Gastrocnemius medialis (tissue), 4 donors: ENCODE measurements around the gene PPP2R2C. TPM values are rescaled to one million over a fixed set of nuclear protein-coding genes. Genes with fewer than 3 reads are reported as not detected.

Experiments used
- ATAC-seq, 2 donors: fragments of 150-250 bp; one replicate each; pipeline ENCODE4 v1.9.1; 2016
- DNase-seq, 2 donors: peaks; one replicate each; pipeline ENCODE4 v3.0.0-alpha.2; 2019
- H3K27ac ChIP-seq, 4 donors: fragments of 200-600 bp; sonication (generic); 1 replicate in 1 of 4; 2 replicates in 3 of 4; pipeline ENCODE4 v1.5.1; 2016 to 2018; ENCODE audit warnings: mild to moderate bottlenecking in 2 of 4, moderate library complexity in 1 of 4
- H3K27me3 ChIP-seq, 3 donors: fragments of 200-600 bp; sonication (generic) in 2 of 3; 1 replicate in 1 of 3; 2 replicates in 2 of 3; pipeline versions ENCODE4 v1.5.1 to v1.6.0; 2016 to 2019; ENCODE audit warnings: mild to moderate bottlenecking in 1 of 3, moderate library complexity in 1 of 3
- H3K36me3 ChIP-seq, 2 donors: fragments of 200-600 bp; sonication (generic) in 1 of 2; one replicate each; pipeline ENCODE4 v1.5.1; 2017 to 2018
- H3K4me1 ChIP-seq, 2 donors: fragments of 200-600 bp; sonication (generic) in 1 of 2; one replicate each; pipeline ENCODE4 v1.5.1; 2016 to 2017; ENCODE audit warnings: mild to moderate bottlenecking in 2 of 2
- H3K4me3 ChIP-seq, 4 donors: fragments of 200-600 bp; sonication (generic) in 3 of 4; 1 replicate in 1 of 4; 2 replicates in 3 of 4; pipeline ENCODE4 v1.5.1; 2016 to 2019; ENCODE audit warnings: mild to moderate bottlenecking in 2 of 4
- H3K9me3 ChIP-seq, 3 donors: fragments of 200-600 bp; sonication (generic) in 2 of 3; 1 replicate in 1 of 3; 2 replicates in 2 of 3; pipeline ENCODE4 v1.5.1; 2016 to 2019
- POLR2A ChIP-seq, 2 donors: fragments of 450-650 bp; IDR thresholded peaks; one replicate each; pipeline ENCODE4 v1.6.1; 2017; ENCODE audit warnings: antibody characterized with exemption in 2 of 2, mild to moderate bottlenecking in 2 of 2, moderate library complexity in 2 of 2
- in situ Hi-C, 4 donors: fragments of 200-750 bp; cut with MboI; loops; one replicate each; pipeline versions ENCODE4 v1.15.0 to v1.8.0; 2017; ENCODE audit warnings: low sequenced_read_pairs in 4 of 4
- intact Hi-C: fragments of 100-400 bp; cut with DNase I; formaldehyde crosslinking; loops from one replicate; pipeline ENCODE4 v1.15.1; 2023; ENCODE audit warnings: low total_unique reads
- total RNA-seq, 4 donors: library from RNA; depleted of rRNA; stranded (reverse); fragments of >200 nt; gene quantifications; one replicate each; pipeline versions ENCODE4 v1.1.0 to v1.2.3, GENCODE V29; 2016
- TF ChIP-seq, protein P1 (sequence below), 5 experiments: fragments of 450-650 bp in 3 of 5; fragments of 200-600 bp in 2 of 5; sonication (generic) in 2 of 5; IDR thresholded peaks in 4 of 5; conservative IDR thresholded peaks in 1 of 5; 1 replicate in 4 of 5; 2 replicates in 1 of 5; pipeline ENCODE4 v1.5.1; 2016 to 2019; ENCODE audit warnings: antibody characterized with exemption in 5 of 5, mild to moderate bottlenecking in 3 of 5, moderate library complexity in 3 of 5

Gene PPP2R2C
- total RNA-seq, 4 donors from 2014 or later, result 0.44 to 2.7 (median 0.62) TPM

DNA sequence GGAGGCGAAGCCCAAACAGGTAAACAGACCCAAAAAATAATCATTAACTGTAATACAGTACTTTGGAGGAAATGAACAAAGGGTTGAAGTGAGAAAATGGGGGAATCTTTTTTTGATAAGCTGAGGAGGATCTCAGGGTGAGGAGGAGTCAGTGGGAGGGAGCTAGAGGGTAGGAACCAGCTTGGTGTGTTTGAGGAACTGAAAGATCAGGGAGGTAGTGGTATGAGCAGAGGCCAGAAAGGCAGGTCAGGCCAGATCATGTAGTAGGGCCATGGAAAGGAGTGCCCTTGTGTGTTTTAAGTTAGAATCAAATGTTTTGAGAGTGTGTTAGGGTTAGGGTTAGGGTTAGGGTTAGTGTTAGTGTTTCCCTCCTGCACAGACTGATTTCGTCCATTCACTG is 48.8 kb downstream of the PPP2R2C start:
- intact Hi-C loops, result no loop called here
- Histone ChIP-seq H3K27me3 (no peaks in the 10 kb centered on the region), H3K4me3 (no peak overlapping the region), H3K27ac (no peak overlapping the region), H3K36me3 (no peaks in the 10 kb centered on the region), H3K9me3 (no peaks in the 10 kb centered on the region), H3K4me1 (no peaks in the 10 kb centered on the region)
- TF ChIP-seq, protein P1, sequence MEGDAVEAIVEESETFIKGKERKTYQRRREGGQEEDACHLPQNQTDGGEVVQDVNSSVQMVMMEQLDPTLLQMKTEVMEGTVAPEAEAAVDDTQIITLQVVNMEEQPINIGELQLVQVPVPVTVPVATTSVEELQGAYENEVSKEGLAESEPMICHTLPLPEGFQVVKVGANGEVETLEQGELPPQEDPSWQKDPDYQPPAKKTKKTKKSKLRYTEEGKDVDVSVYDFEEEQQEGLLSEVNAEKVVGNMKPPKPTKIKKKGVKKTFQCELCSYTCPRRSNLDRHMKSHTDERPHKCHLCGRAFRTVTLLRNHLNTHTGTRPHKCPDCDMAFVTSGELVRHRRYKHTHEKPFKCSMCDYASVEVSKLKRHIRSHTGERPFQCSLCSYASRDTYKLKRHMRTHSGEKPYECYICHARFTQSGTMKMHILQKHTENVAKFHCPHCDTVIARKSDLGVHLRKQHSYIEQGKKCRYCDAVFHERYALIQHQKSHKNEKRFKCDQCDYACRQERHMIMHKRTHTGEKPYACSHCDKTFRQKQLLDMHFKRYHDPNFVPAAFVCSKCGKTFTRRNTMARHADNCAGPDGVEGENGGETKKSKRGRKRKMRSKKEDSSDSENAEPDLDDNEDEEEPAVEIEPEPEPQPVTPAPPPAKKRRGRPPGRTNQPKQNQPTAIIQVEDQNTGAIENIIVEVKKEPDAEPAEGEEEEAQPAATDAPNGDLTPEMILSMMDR (IDR thresholded peaks at IDR 0.05 in 4 of 5, conservative IDR thresholded peaks at IDR 0.05 in 1 of 5), result no peak
- no peak for TF ChIP-seq POLR2A (IDR thresholded peaks at IDR 0.05)
- ATAC-seq (no peak), DNase-seq (no peak)
- in situ Hi-C loops, result no loop called here

DNA sequence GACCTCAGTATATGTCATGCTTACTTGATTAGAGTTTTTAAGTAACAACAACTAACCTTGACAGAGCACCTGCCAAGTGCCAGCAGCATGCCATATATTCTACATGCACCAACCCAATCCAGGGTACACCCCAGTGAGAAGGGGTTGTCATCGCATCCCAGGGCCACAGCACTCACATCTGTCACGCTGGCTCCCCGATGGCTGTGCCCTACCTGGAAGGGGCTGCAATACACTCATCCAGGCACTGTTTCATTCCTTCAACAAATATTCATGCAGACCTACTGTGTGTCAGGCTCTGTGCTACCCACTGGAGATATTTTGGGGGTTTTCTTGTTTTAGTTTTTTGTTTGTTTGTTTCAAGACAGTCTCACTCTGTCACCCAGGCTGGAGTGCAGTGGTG is 49.5 kb downstream of the PPP2R2C start:
- Histone ChIP-seq H3K4me1 (no peaks in the 10 kb centered on the region), H3K9me3 (no peaks in the 10 kb centered on the region), H3K27me3 (no peaks in the 10 kb centered on the region), H3K36me3 (no peaks in the 10 kb centered on the region), H3K27ac (no peak overlapping the region), H3K4me3 (no peak overlapping the region)
- no peak for TF ChIP-seq POLR2A (IDR thresholded peaks at IDR 0.05)
- TF ChIP-seq, protein P1 (IDR thresholded peaks at IDR 0.05 in 4 of 5, conservative IDR thresholded peaks at IDR 0.05 in 1 of 5), result no peak
- in situ Hi-C loops (no loop called here), intact Hi-C loops (no loop called here)
- DNase-seq (no peak), ATAC-seq (no peak)

DNA sequence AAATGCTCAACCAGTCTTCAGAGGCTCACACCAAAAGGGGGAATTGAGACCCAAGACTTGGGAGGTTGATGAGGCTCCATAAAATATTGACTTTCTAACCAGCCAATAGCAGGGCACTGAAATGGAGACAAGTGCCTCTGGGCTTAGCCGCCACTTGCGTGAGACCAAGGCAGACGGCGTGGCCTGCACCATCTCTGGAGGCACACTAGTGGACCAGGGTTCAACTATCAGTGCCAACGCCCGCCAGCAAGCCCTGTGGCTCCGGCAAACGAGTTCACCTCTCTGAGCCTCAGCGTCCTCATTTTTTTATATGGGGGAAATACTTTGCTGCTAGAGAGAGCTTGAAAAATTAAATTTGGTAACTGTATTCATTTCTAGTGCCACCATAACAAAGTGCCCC is 50.3 kb downstream of the PPP2R2C start:
- Histone ChIP-seq H3K9me3 (no peaks in the 10 kb centered on the region), H3K36me3 (no peaks in the 10 kb centered on the region), H3K27ac (no peak overlapping the region), H3K27me3 (no peaks in the 10 kb centered on the region), H3K4me1 (no peaks in the 10 kb centered on the region), H3K4me3 (no peak overlapping the region)
- intact Hi-C loops (no loop called here), in situ Hi-C loops (no loop called here)
- DNase-seq (no peak), ATAC-seq (no peak)
- TF ChIP-seq, protein P1 (IDR thresholded peaks at IDR 0.05 in 4 of 5, conservative IDR thresholded peaks at IDR 0.05 in 1 of 5), result no peak
- TF ChIP-seq POLR2A (IDR thresholded peaks at IDR 0.05), result no peak

DNA sequence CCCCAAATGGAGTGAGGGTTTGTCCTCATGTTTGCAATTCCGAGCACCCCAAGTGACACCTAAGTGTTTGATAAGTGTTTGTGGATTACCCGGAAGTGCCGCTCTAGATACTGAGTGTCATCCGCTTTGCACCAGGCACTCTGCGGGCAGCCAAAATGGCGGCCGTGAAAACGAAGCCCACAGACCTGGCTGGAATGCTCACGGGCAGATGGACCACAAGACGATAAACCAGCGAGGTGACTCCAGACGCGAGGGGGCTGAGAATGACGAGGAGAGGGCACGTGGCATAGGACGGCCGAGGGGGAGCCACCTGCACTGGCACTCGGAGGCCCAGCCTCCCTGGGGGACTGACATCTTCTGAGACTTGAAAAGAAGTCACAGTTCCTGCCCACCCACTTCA is 51.0 kb downstream of the PPP2R2C start:
- ATAC-seq (no peak), DNase-seq (no peak)
- TF ChIP-seq, protein P1 (IDR thresholded peaks at IDR 0.05 in 4 of 5, conservative IDR thresholded peaks at IDR 0.05 in 1 of 5), result no peak
- no peak for TF ChIP-seq POLR2A (IDR thresholded peaks at IDR 0.05)
- peaks cover 0 to 4% (median 0%) of the 10 kb centered on the region in 3 donors for H3K27me3 ChIP-seq
- H3K4me3 ChIP-seq, result no peak overlapping the region
- H3K27ac ChIP-seq, result no peak overlapping the region
- intact Hi-C loops, result no loop called here
- H3K4me1 ChIP-seq, result no peaks in the 10 kb centered on the region
- in situ Hi-C loops, result no loop called here
- no peaks in the 10 kb centered on the region for H3K9me3 ChIP-seq
- H3K36me3 ChIP-seq, result no peaks in the 10 kb centered on the region

DNA sequence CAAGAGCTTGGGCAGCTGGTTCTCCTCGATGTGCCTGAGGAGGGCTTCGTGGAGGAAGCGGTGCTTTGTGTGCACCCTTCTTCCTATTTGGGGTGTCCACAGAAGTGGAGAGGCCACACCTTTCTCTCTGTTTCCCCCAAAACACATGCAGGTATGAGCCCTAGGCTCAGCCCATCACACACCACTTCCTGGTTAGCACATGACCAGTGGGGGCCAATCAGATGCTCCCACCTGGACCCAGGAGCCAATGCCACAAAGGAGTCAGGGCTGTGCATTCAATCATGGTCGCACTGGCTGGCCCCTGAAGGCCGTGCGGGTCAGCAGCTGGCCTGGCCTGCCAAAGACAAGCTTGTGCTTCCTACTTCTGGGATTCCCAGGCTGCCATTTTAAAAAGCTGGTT is 51.4 kb downstream of the PPP2R2C start:
- Histone ChIP-seq H3K9me3 (no peaks in the 10 kb centered on the region), H3K27me3 (peaks cover 0 to 5% (median 0%) of the 10 kb centered on the region in 3 donors), H3K4me3 (no peak overlapping the region), H3K27ac (no peak overlapping the region), H3K4me1 (no peaks in the 10 kb centered on the region), H3K36me3 (no peaks in the 10 kb centered on the region)
- in situ Hi-C loops, result no loop called here
- DNase-seq (no peak), ATAC-seq (no peak)
- intact Hi-C loops, result no loop called here
- TF ChIP-seq, protein P1 (IDR thresholded peaks at IDR 0.05 in 4 of 5, conservative IDR thresholded peaks at IDR 0.05 in 1 of 5), result no peak
- TF ChIP-seq POLR2A (IDR thresholded peaks at IDR 0.05), result no peak
